Activated naive CD8-positive, alpha-beta T cell treated with anti-CD3 and anti-CD28 coated beads, Interleukin-2, amount 10 ng/mL, durations not matched to agents 7 days and 5 days (primary cell): Measurements from ENCODE around the gene FRRS1L. TPM values are rescaled to one million over a fixed set of nuclear protein-coding genes. Genes with fewer than 3 reads are reported as not detected.

ENCODE experiments used
- ATAC-seq: fragments of 150-1000 bp; cut with Tn5 transposase; one replicate; pipeline ENCODE4 v1.10.0; 2021; ENCODE audit warnings: low read depth, moderate library complexity
- POLR2A ChIA-PET: fragments of 350-600 bp; sonication (Branson Sonifier 250); formaldehyde crosslinking; loops from one replicate; lab custom pipeline; 2021; ENCODE audit warnings: antibody characterized with exemption; lab: Charles Lee
- DNase-seq: peaks from one replicate; pipeline ENCODE4 v3.0.0; 2021
- H3K27ac Mint-ChIP-seq: one replicate; pipeline ENCODE4 v1.8.0; 2022; ENCODE audit warnings: mild to moderate bottlenecking, mixed read lengths
- H3K27me3 Mint-ChIP-seq: one replicate; pipeline ENCODE4 v1.8.0; 2022; ENCODE audit warnings: mild to moderate bottlenecking, moderate library complexity, mixed read lengths
- H3K36me3 Mint-ChIP-seq: one replicate; pipeline ENCODE4 v1.8.0; 2021; ENCODE audit warnings: mild to moderate bottlenecking, mixed read lengths
- H3K4me1 Mint-ChIP-seq: one replicate; pipeline ENCODE4 v1.8.0; 2021; ENCODE audit warnings: mixed read lengths
- H3K4me3 Mint-ChIP-seq: one replicate; pipeline ENCODE4 v1.8.0; 2022; ENCODE audit warnings: mild to moderate bottlenecking, moderate library complexity, mixed read lengths
- H3K9me3 Mint-ChIP-seq: one replicate; pipeline ENCODE4 v1.8.0; 2021; ENCODE audit warnings: mixed read lengths
- total RNA-seq, 2 experiments: library from RNA; stranded (reverse); gene quantifications; one replicate each; pipeline ENCODE4 v1.2.3, GENCODE V29; 2021

FRRS1L gene
- total RNA-seq, 2 experiments from 2014 or later = not detected

DNA sequence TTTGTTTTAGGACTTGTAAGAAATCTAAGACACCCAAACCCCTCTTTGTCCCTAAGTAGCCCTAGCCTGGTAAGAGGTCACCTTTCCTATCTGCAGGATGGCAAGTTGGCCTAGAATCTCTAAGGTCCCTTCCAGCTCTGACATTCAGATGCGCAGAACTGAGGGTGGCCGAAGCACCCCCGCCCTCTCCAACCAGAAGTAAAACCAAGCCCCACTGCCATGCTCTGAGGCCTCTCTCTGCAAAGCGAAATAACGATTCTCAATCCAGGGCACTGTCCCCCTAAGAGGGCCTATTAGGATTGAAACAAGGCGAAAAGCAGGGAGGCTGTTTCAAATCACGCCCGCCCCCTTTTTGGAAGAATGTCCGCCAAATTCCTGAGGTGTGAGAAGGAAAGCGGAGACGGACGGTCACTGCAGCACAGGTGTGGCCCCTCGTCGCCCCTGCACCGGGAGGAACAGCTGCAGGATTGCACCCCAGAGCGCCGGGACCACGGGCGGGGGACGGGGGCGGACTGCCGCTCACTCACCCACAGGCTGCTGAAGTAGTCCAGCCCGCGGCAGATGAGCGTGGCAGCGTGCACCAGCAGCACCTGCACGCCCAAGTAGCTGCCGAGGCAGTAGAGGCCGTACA lies 48.1 kb downstream of the FRRS1L start:
- DNase-seq (no peak), ATAC-seq (no peak)
- POLR2A ChIA-PET = interaction anchor here (1.0 to 1.9 kb wide), 8 partner anchors 9 to 185 kb away, joined by 3 to 12 read pairs (median 5); partner anchors contain the start of gene ABITRAM
- Mint-ChIP-seq H3K36me3 (peaks cover 17% of the 10 kb centered on the region), H3K27ac (peak overlapping the region; percentile 89), H3K4me1 (peaks cover 47% of the 10 kb centered on the region), H3K9me3 (no peaks in the 10 kb centered on the region), H3K27me3 (no peaks in the 10 kb centered on the region), H3K4me3 (peak overlapping the region; percentile 96)

DNA sequence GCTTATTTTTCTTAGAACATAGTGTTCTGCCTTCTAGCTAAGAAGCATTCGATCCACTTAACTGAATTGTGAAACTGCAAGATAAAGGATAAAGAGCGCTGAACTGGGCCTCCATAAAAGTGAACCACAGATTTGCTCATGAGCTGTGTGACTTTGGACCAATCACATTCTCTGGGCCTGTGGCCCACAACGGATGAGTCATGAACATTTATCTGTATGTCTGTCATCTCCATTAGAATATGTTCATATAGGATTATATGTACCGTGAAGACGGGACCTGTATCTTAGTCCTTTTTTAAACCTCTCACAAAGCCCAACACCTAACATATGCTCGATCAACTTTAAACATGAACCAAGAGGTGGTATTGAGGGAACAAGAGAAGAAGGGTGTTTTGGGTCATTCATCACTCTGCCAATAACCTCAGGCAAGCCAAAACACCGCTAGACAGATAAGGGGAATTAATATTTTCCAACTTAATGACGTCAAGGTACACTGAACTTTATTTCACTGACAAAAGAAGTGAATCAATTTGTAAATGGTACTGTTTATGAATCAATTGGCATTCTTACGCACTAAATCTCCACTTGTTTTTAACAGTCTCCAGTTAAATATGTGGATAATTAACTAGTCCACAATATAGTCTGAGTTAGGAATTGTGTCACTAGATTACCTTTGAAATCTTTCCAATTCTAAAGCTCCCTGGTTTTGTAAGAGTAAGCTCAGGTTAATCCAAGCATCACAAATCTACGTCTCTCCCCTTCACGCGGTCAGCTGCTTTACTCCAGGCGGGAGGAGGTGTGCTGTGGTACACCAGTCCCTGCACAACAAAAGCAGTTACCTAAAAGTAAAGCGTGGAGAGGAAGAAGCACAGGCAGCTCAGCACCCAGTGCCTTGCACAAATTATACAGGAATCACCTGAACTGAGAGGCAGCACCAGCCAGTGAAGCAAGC lies 48.9 kb downstream of the FRRS1L start:
- Mint-ChIP-seq H3K27ac (peak overlapping the region; percentile 89), H3K9me3 (no peaks in the 10 kb centered on the region), H3K4me1 (peaks cover 46% of the 10 kb centered on the region)

DNA sequence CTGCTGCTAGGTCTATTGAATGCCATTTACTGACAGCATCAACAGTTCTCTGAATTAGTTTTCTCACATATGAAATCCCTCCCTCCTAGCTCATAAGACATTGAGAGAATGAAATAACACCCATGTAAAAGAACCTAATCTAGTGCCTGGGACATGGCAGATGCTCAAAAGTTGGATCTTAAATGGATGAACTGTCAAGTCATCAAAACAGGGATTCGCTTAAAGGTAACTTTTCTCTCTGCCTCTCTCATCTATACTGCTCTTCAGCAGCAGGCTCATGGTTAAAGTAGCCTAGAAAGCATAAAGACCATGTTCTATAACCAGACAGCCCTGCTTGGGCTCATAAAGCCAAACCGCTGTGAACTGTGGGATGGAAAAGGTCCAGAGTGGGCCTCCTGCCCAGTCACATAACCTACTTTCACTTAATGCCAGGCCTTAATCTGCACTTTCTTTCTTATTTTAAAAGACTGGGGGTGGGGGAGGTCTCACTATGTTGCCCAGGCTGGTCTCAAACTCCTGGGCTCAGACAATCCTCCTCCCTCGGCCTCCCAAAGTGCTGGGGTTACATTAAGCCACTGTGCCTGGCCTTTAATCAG lies 51.0 kb downstream of the FRRS1L start:
- peak overlapping the region; percentile 38 for H3K27ac Mint-ChIP-seq
- no peaks in the 10 kb centered on the region for H3K9me3 Mint-ChIP-seq
- H3K4me3 Mint-ChIP-seq = peak overlapping the region; percentile 25
- H3K36me3 Mint-ChIP-seq = peaks cover 17% of the 10 kb centered on the region
- ATAC-seq (no peak), DNase-seq (no peak)
- H3K4me1 Mint-ChIP-seq = peaks cover 48% of the 10 kb centered on the region
- POLR2A ChIA-PET = no interaction called here
- no peaks in the 10 kb centered on the region for H3K27me3 Mint-ChIP-seq

More for the DNA sequence above, 48.9 kb downstream of the FRRS1L start:
- ATAC-seq (no peak), DNase-seq (peak; percentile 32)
- H3K36me3 Mint-ChIP-seq = peaks cover 17% of the 10 kb centered on the region
- no peaks in the 10 kb centered on the region for H3K27me3 Mint-ChIP-seq
- H3K4me3 Mint-ChIP-seq = peak overlapping the region; percentile 96
- POLR2A ChIA-PET = interaction anchor here (1.0 to 1.9 kb wide), 4 partner anchors 11 to 121 kb away, joined by 3 to 7 read pairs (median 5); no protein-coding TSS in a partner anchor

DNA sequence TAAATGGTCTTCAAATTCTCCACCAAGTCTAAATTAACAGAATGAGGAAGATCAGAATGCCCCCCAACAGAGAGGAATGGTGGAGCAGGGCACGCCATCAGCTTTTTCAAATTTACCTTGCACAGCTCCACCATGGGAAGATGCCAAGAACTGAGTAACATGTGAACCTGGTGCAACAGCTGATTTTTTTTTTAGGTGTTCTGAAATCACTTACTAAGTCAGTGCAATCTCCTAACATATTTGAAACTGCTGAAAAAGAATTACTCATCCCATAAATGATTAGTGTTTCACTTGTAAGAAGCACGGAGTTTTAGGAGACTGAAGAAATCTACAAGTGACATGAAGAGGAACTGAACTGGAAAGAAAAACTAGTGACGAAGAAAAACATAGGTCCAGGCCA lies 52.4 kb downstream of the FRRS1L start:
- POLR2A ChIA-PET = no interaction called here
- H3K9me3 Mint-ChIP-seq = no peaks in the 10 kb centered on the region
- DNase-seq (no peak), ATAC-seq (no peak)
- H3K27me3 Mint-ChIP-seq = no peaks in the 10 kb centered on the region
- peaks cover 56% of the 10 kb centered on the region for H3K4me1 Mint-ChIP-seq
- peaks cover 17% of the 10 kb centered on the region for H3K36me3 Mint-ChIP-seq
- no peak overlapping the region for H3K27ac Mint-ChIP-seq
- no peak overlapping the region for H3K4me3 Mint-ChIP-seq

DNA sequence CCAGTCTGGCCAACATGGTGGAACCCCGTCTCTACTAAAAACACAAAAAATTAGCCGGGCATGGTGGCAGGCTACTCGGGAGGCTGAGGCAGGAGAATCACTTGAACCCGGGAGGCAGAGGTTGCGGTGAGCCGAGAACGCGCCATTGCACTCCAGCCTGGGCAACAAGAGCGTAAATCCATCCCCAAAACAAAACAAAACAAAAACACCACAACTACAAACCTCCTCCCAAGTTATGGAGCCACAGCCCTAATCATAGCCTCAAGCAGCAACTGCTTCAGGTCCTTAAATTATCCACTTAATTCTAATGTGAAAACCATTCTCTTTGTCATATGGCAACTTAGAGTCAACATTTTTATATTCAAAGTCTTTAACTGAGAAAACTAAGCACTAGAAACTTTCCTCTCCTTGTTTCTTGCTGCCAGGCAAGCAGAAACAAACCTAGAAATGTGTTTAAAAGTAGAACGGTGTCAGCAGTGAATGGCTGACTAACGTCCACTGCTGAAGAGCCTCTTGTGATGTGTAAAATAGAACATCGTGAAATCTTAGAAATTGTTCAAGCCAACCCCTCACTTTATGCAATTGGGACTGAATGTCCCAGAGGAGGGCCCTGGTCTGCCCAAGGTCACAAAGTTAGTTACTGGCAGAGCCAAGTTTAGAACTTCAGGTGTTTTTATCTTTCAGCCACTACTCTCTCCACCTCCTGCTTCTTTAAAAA lies 53.0 kb downstream of the FRRS1L start:
- no peak for DNase-seq
- no peak overlapping the region for H3K4me3 Mint-ChIP-seq
- no peak for ATAC-seq
- peaks cover 61% of the 10 kb centered on the region for H3K4me1 Mint-ChIP-seq
- H3K36me3 Mint-ChIP-seq = peaks cover 17% of the 10 kb centered on the region
- POLR2A ChIA-PET = no interaction called here
- H3K27ac Mint-ChIP-seq = no peak overlapping the region
- no peaks in the 10 kb centered on the region for H3K27me3 Mint-ChIP-seq
- H3K9me3 Mint-ChIP-seq = no peaks in the 10 kb centered on the region

DNA sequence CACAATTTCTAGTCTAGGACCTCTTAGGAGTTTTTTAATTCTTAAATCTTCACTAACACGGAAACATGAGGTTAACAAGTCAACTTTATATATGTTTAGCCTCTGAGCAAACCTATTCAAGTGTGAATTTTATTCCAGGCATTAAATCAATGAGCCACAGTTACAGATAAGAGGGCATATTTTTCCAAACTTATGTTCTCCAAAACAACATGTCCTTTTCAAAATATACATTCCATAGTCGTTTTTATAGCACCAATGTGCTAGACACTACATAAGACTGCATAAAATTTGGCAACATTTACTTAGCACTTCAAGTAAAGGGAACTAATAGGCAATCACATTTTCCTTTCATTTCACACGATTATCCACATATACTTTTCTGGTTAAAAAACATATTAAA lies 53.8 kb downstream of the FRRS1L start:
- H3K4me3 Mint-ChIP-seq = no peak overlapping the region
- ATAC-seq (no peak), DNase-seq (no peak)
- H3K27me3 Mint-ChIP-seq = no peaks in the 10 kb centered on the region
- H3K36me3 Mint-ChIP-seq = peaks cover 15% of the 10 kb centered on the region
- POLR2A ChIA-PET = no interaction called here
- H3K4me1 Mint-ChIP-seq = peaks cover 56% of the 10 kb centered on the region
- H3K9me3 Mint-ChIP-seq = no peaks in the 10 kb centered on the region
- H3K27ac Mint-ChIP-seq = no peak overlapping the region

DNA sequence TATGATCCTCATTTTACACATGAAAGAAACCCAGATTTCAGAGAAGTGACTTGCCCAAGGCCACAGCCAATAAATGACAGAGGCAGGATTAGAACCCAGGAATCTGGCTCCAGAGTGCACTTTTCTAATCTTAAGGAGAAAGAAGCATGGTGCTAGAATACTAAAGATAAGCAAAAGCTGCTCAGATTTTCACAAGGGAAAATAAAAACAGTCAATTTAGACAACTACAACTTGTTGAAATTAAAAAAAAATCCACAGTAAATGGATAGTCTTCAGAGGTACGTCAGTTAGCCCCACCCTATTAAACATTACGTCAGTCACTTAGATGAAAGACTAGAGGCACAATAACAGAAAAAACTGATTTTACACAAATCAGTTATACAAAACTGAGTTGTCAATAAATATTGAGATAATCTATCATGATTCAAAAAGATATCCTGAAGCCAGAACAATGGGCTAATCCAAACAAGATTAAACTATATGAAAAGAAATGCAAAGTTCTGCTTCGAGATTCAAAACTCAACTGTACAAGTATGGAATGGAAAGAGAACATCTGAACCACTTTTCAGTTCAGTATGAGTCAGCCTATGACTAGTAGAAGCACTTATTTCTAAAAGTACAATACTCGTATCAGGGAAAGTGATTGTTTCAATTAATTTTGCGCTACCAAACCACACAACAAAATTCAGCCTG lies 56.6 kb downstream of the FRRS1L start:
- Mint-ChIP-seq H3K4me1 (peaks cover 49% of the 10 kb centered on the region), H3K27ac (peak overlapping the region; percentile 83), H3K36me3 (peaks cover 8% of the 10 kb centered on the region), H3K9me3 (no peaks in the 10 kb centered on the region), H3K27me3 (no peaks in the 10 kb centered on the region), H3K4me3 (peak overlapping the region; percentile 73)
- POLR2A ChIA-PET = interaction anchor here (3.0 kb wide), 1 partner anchor 9 kb away, joined by 12 read pairs; the partner anchor contains the start of gene TMEM245
- ATAC-seq = peak; percentile 70
- no peak for DNase-seq

DNA sequence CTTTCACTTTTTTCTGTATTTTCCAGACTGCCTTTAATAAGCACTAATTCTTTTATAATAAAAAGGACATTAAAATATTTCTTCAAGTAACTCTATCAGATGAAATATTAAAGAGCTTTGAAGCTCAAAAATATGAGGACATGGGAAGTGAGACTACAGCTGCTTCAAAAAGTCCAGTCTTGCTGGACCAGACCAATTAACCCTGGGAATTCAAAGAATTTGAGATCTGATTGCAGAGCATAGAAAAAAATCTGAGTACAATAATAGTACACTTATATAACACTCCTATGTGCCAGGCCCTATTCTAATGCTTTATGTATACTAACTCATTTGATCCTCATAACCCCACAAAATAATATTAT lies 57.1 kb downstream of the FRRS1L start:
- peaks cover 14% of the 10 kb centered on the region for H3K36me3 Mint-ChIP-seq
- POLR2A ChIA-PET = interaction anchor here (3.0 kb wide), 1 partner anchor 10 kb away, joined by 12 read pairs; the partner anchor contains the start of gene TMEM245

DNA sequence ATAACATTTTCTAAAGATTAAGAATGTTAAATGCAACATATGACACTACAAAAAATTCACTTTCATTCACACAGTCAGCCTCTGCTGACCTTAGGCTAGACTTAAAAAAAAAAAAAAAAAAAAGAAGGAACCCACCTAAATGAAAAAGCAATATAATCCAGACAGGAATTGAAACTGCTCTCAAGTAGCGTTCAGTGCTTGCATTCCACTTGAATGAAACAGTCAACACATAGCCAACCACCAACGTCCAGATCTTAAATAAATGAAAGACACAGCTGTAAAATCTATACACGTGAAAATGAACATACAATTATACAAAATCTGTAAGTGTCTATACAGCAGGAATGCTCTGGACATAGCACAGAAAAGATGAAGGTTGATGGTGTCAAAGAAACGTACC lies 58.7 kb downstream of the FRRS1L start:
- DNase-seq (no peak), ATAC-seq (no peak)
- peaks cover 27% of the 10 kb centered on the region for H3K36me3 Mint-ChIP-seq
- no peak overlapping the region for H3K27ac Mint-ChIP-seq
- no peaks in the 10 kb centered on the region for H3K27me3 Mint-ChIP-seq
- no peak overlapping the region for H3K4me3 Mint-ChIP-seq
- peaks cover 38% of the 10 kb centered on the region for H3K4me1 Mint-ChIP-seq
- POLR2A ChIA-PET = no interaction called here
- peaks cover 5% of the 10 kb centered on the region for H3K9me3 Mint-ChIP-seq

More for the DNA sequence above, 57.1 kb downstream of the FRRS1L start:
- Mint-ChIP-seq H3K9me3 (no peaks in the 10 kb centered on the region), H3K4me1 (peaks cover 48% of the 10 kb centered on the region), H3K27ac (peak overlapping the region; percentile 83), H3K27me3 (no peaks in the 10 kb centered on the region), H3K4me3 (peak overlapping the region; percentile 73)
- no peak for ATAC-seq
- DNase-seq = no peak

DNA sequence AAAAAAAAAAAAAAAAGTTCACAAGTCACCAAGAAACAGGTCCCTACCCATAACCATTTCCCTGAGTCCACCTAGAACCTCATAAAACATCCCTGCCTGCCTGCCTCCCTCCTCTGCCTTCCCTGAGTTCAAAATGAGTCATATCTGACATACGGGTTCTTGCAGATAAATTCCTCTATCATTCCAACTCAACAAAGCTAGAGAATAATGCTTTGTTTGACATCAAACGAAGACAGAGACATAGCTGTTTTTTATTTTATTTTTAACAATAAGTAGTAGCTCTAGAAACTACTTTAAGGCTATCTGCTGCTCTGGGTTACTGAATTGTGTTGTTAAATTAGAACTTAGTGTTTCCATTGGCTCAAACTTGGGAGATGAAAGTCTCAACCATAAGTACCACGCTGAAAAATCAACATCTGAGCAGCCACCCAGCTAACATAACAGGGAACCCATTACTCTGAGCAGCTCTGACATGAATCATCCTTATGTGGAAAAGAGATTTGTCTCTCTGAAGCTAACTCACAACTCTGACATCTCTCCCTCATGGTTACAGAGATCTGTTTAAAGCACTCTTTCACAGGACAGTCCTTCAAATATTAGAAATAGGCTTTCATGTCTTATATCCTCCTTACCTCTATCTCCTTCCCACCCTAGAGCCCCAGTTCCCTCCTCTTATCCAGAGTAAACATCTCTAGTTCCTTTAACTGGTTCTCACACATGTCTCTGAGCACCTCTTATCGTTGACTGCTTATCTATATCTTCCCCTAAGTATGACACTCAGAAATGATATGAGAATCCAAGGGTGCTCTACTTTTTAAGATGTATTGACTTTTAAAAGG lies 59.4 kb downstream of the FRRS1L start:
- Mint-ChIP-seq H3K4me3 (peak overlapping the region; percentile 59), H3K27me3 (no peaks in the 10 kb centered on the region), H3K9me3 (peaks cover 10% of the 10 kb centered on the region), H3K27ac (peak overlapping the region; percentile 63), H3K36me3 (peaks cover 34% of the 10 kb centered on the region), H3K4me1 (peaks cover 43% of the 10 kb centered on the region)
- no peak for DNase-seq
- POLR2A ChIA-PET = interaction anchor here (1.0 kb wide), 1 partner anchor 12 kb away, joined by 3 read pairs; the partner anchor contains the start of gene TMEM245
- ATAC-seq = peak; percentile 58

DNA sequence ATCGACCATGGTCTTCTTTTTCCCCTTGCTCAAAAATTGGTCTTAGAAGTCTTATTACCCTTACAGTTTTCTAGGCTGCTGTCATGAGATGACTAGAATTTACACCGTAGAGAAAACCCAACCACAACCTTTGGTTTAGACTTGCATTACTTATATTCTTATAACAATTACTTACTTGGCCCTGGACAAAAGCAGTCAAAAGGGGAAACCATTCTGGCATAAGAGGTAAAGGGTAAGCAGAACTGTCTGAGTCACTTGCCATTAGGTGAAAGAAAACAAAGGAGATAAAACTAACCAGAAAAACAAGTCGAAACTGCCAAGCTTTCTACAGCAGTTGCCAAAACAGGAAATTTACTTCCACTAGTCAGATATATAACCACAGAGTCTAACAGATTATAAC lies 65.2 kb downstream of the FRRS1L start:
- Mint-ChIP-seq H3K4me3 (peak overlapping the region; percentile 69), H3K27ac (peak overlapping the region; percentile 84), H3K27me3 (no peaks in the 10 kb centered on the region), H3K4me1 (peaks cover 47% of the 10 kb centered on the region), H3K36me3 (peaks cover 46% of the 10 kb centered on the region), H3K9me3 (peaks cover 10% of the 10 kb centered on the region)
- ATAC-seq (peak; percentile 80), DNase-seq (no peak)
- POLR2A ChIA-PET = interaction anchor here (1.7 kb wide), 1 partner anchor 16 kb away, joined by 7 read pairs; no protein-coding TSS in a partner anchor
